Measurements from ENCODE around the gene CDON. TPM values are rescaled to one million over a fixed set of nuclear protein-coding genes. Genes with fewer than 3 reads are reported as not detected.

The CDON gene
- total and polyA plus RNA-seq, 2 donors (not counting 1 experiment from before 2014, with no cell fraction given), result 0.01 TPM; not detected in 1

- Mint-ChIP-seq H3K4me3 (no peak overlapping the region), H3K9me3 (ENCODE audit: insufficient read depth) (no peaks in the 10 kb centered on the region), H3K27ac (no peak overlapping the region), H3K4me1 (no peaks in the 10 kb centered on the region), H3K27me3 (peaks cover 8% of the 10 kb centered on the region)
- intact Hi-C loops (cut with micrococcal nuclease), result no loop called here
- H3K4me1 ChIP-seq (ENCODE audit: control insufficient read depth in 2 of 2, insufficient read depth in 2 of 2, low read length in 2 of 2), result no peaks in the 10 kb centered on the region
- H4K20me1 ChIP-seq (ENCODE audit: control insufficient read depth, insufficient read depth, low read length, poor library complexity, severe bottlenecking), result no peaks in the 10 kb centered on the region
- DNase-seq (no peak), ATAC-seq (ENCODE audit: low read depth) (no peak)
- no peak overlapping the region for H3K4me2 ChIP-seq (replicated peaks; ENCODE audit: low read depth, low read length, poor library complexity, severe bottlenecking)
- H3K4me3 ChIP-seq (ENCODE audit: control extremely low read depth in 1 of 5, extremely low read depth in 1 of 5, insufficient read depth in 1 of 5, low read depth in 2 of 5, low read length in 4 of 5), result no peak overlapping the region
- no peaks in the 10 kb centered on the region for H3K79me2 ChIP-seq (ENCODE audit: control insufficient read depth, insufficient read depth, low read length)
- 90% methylated on average over 2 of the region's 2 CpGs for WGBS (ENCODE audit: insufficient coverage)
- CTCF ChIA-PET, result no interaction called here
- H3K27me3 ChIP-seq (replicated peaks in 1 of 4; ENCODE audit: control extremely low read depth in 1 of 4, control insufficient read depth in 3 of 4, insufficient read depth in 4 of 4, low read length in 3 of 4), result no peaks in the 10 kb centered on the region
- TF ChIP-seq CTCF (IDR thresholded peaks at IDR 0.05) (no peak), EZH2 (IDR thresholded peaks at IDR 0.05; ENCODE audit: borderline replicate concordance, insufficient read depth, low read depth, low read length, poor library complexity, severe bottlenecking) (no peak)
- no peak overlapping the region for H3K9ac ChIP-seq (ENCODE audit: low read length)
- no peaks in the 10 kb centered on the region for H3K36me3 ChIP-seq (replicated peaks in 1 of 2; ENCODE audit: control extremely low read depth in 1 of 2, control insufficient read depth in 1 of 2, extremely low read depth in 1 of 2, insufficient read depth in 2 of 2, low read length in 1 of 2)
- H3K27ac ChIP-seq (ENCODE audit: low read length in 2 of 2), result no peak overlapping the region
- no peak overlapping the region for H2AFZ ChIP-seq (ENCODE audit: insufficient read depth, low read depth, low read length, poor library complexity, severe bottlenecking)
- POLR2A ChIA-PET, result no interaction called here
- no peaks in the 10 kb centered on the region for H3K9me3 ChIP-seq (ENCODE audit: control extremely low read depth in 1 of 3, control insufficient read depth in 2 of 3, insufficient read depth in 1 of 3, low read length in 2 of 3)
Measured at GRCh38 chr11:125935056-125935455, 127.6 kb downstream of the CDON start.

- no peak overlapping the region for H3K27ac ChIP-seq (ENCODE audit: low read length in 2 of 2)
- H3K9ac ChIP-seq (ENCODE audit: low read length), result no peak overlapping the region
- no peaks in the 10 kb centered on the region for H4K20me1 ChIP-seq (ENCODE audit: control insufficient read depth, insufficient read depth, low read length, poor library complexity, severe bottlenecking)
- H3K9me3 ChIP-seq (ENCODE audit: control extremely low read depth in 1 of 3, control insufficient read depth in 2 of 3, insufficient read depth in 1 of 3, low read length in 2 of 3), result no peaks in the 10 kb centered on the region
- H3K4me2 ChIP-seq (replicated peaks; ENCODE audit: low read depth, low read length, poor library complexity, severe bottlenecking), result no peak overlapping the region
- no peak overlapping the region for H2AFZ ChIP-seq (ENCODE audit: insufficient read depth, low read depth, low read length, poor library complexity, severe bottlenecking)
- H3K79me2 ChIP-seq (ENCODE audit: control insufficient read depth, insufficient read depth, low read length), result no peaks in the 10 kb centered on the region
- 100% methylated on average over 6 of the region's 8 CpGs for WGBS (ENCODE audit: insufficient coverage)
- Mint-ChIP-seq H3K27ac (no peak overlapping the region), H3K27me3 (peaks cover 11% of the 10 kb centered on the region), H3K9me3 (ENCODE audit: insufficient read depth) (no peaks in the 10 kb centered on the region), H3K4me1 (no peaks in the 10 kb centered on the region), H3K4me3 (no peak overlapping the region)
- no peaks in the 10 kb centered on the region for H3K4me1 ChIP-seq (ENCODE audit: control insufficient read depth in 2 of 2, insufficient read depth in 2 of 2, low read length in 2 of 2)
- intact Hi-C loops (cut with micrococcal nuclease), result no loop called here
- CTCF ChIA-PET, result no interaction called here
- TF ChIP-seq EZH2 (IDR thresholded peaks at IDR 0.05; ENCODE audit: borderline replicate concordance, insufficient read depth, low read depth, low read length, poor library complexity, severe bottlenecking) (no peak), CTCF (IDR thresholded peaks at IDR 0.05) (no peak)
- ATAC-seq (ENCODE audit: low read depth) (no peak), DNase-seq (no peak)
- peaks cover 0 to 3% (median 0%) of the 10 kb centered on the region in 4 experiments for H3K27me3 ChIP-seq (replicated peaks in 1 of 4; ENCODE audit: control extremely low read depth in 1 of 4, control insufficient read depth in 3 of 4, insufficient read depth in 4 of 4, low read length in 3 of 4)
- POLR2A ChIA-PET, result no interaction called here
- no peaks in the 10 kb centered on the region for H3K36me3 ChIP-seq (replicated peaks in 1 of 2; ENCODE audit: control extremely low read depth in 1 of 2, control insufficient read depth in 1 of 2, extremely low read depth in 1 of 2, insufficient read depth in 2 of 2, low read length in 1 of 2)
- H3K4me3 ChIP-seq (ENCODE audit: control extremely low read depth in 1 of 5, extremely low read depth in 1 of 5, insufficient read depth in 1 of 5, low read depth in 2 of 5, low read length in 4 of 5), result no peak overlapping the region
Measured at GRCh38 chr11:125934473-125934872, 128.2 kb downstream of the CDON start.
